CD4-positive, alpha-beta T cell treated with Interferon alpha-2 for 1 hour (primary cell): ENCODE measurements around the gene CYP27C1.

Source experiments
- DNase-seq, 2 donors: peaks; one replicate each; pipeline ENCODE4 v3.0.0-alpha.2; 2020 to 2022

CYP27C1 gene

GRCh38 chr2:127146071-127146725, 73.9 kb downstream of the CYP27C1 start:
- no peak for DNase-seq

- no peak for DNase-seq
These were observed 74.7 kb downstream of the CYP27C1 start for GRCh38 chr2:127145280-127145895.

DNA sequence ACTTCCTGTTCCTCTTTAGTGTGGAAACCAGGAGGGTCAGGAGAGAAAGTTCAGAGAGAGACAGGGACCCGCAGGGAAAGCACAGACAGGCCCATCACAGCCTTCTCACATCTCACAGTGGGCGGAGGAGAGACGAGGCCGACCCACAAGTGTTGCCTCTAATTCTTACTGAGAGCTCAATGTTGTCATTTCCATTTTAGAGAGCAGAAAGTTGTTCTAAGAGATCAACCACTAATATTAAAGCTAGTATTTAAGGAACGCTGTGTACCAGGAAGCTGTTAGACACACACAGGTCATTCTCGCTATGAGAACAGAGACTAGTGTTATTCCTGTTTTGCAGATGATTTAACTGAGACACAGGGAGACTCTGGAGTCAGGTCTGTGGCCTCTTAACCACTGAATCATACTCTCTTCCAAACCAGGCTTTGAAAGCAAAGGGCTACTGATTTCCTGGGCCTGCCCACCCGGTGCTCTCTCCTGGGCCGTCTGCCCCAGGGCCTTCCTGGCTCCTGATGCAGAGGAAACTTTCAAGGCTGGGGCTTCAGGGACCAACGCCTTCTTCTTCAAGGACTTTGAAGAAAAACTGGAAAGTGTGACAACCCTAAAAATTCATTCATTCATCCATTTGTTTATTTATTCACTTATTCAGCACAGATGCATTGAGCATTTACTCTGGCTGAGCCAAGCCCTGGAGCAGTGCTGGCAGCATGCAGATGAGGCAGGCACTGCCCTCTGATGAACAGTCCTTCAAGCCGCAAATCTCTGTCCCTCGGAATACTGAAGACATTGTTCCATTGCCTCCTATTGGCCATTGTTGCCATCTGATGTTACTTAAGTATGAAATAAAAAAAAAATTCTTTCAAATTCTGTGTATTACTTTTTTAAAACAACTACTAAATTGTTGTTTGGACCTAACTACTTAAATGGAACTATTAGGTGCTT, 76.0 kb downstream of the CYP27C1 start:
- no peak for DNase-seq

DNA sequence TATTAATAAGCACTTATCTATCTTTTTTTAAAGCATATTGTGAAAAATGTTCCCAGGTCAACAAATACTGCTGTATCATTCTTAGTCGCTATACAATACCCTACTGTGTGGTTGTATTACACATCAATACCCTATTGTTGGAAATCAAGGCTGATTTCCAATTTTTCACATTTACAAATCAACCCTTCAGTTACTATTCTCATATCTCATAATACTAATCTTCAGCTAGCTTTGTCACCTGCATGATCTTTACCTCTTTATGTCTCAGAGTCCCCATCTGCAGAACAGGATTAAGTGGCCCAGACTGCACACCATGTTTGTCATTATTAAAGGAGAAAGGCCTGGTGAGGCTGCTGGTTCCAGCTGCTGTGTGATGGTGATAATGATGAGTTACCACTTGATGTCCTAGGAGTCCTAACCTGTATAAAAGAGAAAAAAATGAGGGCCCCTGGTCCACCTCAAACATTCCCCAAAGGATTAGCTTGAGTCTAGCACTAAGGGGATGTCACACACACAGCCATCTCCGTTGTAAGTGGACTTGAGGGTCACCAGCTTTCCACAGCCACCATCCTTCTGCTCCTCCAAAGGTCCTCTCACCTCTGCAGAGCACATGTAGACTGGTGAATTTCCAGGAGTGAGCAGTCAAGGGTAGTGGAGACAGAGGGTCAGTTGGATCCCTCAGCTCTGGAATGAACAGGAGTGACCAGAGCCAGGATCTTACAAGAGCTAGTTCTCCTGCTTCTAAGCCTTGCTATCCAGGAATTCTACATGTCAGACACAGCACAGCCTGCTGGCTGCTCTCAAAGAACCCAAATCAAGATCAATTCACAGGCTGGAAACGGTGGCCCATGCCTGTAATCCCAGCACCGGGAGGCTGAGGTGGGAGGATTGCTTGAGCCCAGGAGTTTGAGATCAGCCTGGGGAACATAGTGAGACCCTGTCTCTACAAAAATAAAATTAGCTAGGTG, 77.2 kb downstream of the CYP27C1 start:
- no peak for DNase-seq

- DNase-seq, result no peak
These were observed 79.6 kb downstream of the CYP27C1 start for GRCh38 chr2:127140538-127140937.

DNA sequence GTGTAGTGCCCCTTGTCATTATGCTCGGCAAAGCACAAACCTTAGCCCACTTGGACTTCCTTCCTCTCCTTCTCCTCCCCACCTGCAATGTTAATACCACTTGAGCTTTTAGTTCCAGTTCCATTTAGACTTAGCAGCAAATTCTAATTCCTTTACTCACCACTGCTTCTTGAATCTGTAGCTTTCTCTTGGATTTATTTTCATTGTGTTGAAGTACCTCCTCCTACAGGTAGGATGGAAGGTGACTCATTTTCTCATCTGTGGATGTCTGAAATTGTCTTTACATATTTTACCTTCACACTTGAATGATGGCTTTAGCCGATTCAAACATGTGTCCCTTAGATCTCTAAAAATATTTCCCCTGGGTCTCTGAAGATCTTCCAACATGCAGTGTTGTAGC, 80.3 kb downstream of the CYP27C1 start:
- DNase-seq, result no peak

- DNase-seq, result no peak
These were observed 81.8 kb downstream of the CYP27C1 start for GRCh38 chr2:127138281-127138680.

DNA sequence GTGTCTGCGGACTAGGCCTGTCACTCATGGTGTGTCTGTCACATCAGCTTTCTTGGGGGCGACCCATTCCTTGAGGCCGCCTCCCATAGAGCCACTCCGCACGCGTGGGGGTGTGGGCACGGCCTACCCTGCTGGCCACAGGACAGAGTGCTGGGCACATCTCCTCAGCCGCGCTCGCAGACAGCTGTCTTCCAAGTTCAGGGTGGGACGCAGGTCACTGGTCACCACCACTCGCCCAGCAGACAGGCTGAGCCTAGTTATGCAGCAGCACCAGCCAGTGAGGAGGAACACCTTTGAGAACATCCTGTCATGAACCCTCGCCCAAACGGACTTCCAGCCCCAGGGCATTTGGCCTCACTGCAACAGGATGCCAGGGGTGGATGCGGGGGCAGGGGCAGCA, 82.4 kb downstream of the CYP27C1 start:
- DNase-seq, result no peak

- DNase-seq, result no peak
These were observed 82.9 kb downstream of the CYP27C1 start for GRCh38 chr2:127137225-127137624.

DNA sequence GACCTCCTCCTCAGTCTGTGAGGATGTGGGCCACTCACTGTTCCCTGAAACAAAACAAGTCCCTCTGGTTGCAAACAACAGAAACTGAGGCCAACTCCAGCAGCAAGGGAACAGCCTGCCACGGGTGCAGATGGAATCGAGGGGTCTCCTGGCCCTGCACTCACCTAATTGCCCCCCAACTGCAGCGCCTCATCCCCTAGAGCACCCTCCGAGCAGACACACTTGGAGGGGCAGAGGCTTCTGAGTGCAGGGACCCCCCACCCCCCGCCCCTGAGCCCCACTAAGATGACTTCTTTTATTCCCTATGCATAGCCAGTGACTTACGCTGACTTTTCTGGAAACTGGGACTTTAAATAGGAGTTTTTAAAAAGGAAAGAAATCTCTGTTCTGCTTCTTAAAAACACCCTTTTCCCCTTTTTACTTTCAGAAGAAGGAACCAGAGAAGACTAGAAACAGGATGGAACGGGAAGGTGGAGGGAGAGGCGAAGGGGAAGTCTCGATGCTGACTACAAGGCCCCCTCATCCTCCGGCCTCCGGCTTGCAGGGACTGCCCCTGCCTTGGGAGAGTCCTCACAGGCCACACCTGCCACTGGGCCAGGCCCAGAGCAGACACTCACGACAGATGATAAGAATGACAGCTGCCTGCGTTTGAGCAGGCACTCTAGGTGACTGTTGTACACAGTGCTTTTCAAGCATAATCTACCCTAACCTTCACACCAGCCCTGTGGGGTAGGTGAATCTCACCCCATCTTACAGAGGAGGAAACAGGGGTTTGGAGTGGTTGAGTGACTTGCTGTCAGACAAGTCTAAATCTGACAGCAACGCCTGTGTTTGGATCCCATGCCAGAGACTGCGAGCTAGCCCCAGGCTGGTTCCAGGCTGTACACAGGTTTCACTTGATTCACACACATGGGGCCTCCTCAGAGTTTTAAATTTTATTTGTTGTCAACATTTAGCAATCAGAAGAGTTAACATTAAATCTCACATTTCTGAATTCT, 85.0 kb downstream of the CYP27C1 start:
- DNase-seq, result no peak

GRCh38 chr2:127134235-127134634, 85.9 kb downstream of the CYP27C1 start:
- DNase-seq, result no peak
